Fibroblast of gingiva (primary cell): Measurements from ENCODE around the gene GBE1.
A peak's percentile ranks its signal among the peaks of the same experiment; 100 is the strongest.
"Not testable (repeated sequence)": the region's sequence is repeated elsewhere in the genome, so short reads cannot be mapped to it uniquely, and the experiment has no call there.

ENCODE experiments used
- DNase-seq: peaks from one replicate; pipeline ENCODE4 v3.0.0-alpha.2; 2011; ENCODE audit warnings: low read depth

Gene GBE1

DNA sequence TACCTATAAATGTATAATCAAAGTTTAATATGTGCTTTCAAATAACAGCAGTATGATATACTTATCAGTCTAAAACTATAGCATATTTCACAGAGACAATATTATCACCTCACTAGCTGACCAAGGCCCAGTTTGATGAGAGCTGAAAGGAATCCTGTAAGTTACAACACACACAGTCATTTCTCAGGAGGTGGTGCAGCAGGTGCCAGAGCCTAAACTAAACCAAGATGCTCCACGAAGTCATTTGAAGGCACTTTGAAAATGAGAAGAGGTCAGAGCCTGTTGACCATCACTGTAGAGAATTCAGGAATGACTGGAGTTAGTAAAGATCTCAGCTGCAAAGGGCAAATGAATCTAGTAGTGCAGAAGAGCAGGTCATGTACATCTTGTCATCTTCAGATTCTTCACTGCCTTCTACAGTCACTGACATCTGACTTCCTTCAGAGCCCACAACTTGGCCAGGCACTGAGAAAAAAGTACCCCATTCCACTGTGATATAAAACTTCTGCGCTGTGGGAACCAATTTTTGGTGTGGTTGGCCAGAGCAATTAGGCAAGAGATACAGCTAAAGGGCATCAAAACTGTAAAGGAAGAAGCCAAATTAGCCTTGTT, 7.9 kb downstream of the GBE1 start:
- DNase-seq: no peak

DNA sequence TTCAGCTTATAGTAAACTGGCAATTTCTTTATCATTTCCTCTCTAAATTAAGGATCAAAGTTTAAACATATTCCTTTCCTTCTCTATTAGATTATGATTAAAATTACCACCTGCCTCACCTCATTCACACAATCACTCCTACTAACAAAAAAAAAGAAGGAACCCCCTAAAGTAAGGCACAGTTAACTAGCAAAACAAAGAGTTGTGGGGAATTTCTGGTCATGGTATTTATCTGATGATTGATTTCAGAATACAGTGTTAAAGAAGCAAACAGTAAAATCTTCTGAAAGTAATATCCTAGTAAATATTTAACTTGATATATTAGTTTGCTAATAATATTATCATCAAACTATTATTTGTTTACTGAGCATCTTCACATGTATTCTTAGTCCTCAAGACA, 8.8 kb downstream of the GBE1 start:
- DNase-seq: no peak

DNA sequence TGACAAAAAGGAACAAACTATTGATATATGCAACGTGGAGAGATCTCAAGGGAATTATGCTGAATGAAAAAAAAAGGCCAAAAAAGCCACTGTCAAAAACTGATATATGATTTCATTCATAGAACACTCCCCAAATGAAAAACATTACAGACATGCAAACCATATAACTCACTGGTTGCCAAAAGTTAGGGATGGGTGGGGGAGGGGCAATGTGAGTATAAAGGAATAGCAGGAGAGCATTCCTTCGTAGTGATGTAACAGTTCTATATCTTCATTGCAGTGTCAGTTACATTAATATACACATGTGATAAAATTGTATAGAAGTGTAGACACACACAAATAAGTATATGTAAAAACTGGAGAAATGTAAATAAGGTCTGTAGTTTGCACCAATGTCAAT, 12.2 kb downstream of the GBE1 start:
- no peak for DNase-seq

DNA sequence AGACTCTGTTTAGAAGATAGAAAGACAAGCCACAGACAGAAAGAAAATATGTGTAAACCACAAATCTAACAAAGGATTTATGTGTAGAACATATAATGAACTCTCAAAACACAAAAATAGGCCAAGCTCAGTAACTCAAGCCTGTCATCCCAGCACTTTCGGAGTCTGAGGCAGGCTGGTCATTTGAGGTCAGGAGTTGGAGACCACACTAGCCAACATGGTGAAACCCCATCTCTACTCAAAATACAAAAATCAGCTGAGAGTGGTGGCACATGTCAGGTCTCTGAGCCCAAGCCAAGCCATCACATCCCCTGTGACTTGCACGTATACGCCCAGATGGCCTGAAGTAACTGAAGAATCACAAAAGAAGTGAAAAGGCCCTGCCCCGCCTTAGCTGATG, 14.2 kb downstream of the GBE1 start:
- not testable (repeated sequence) for DNase-seq

DNA sequence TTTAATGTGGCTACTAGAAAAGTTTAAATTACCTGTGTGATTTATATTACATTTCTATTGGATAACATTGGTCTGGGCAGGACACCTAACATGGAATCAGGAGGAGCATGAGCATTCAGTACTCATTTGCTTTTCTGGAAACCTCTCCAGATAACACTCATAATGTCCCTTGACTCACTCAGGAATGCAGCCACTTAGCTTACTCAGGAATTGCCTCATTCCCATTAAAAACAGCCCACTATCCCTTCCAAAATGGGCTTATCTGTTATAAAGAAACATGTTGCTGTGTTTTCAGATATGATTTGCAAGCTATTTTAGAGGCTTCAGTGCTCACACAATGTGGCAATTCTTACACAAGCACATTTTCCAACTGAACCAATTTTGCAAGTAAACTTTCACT, 17.1 kb downstream of the GBE1 start:
- DNase-seq: peak; percentile 94

DNA sequence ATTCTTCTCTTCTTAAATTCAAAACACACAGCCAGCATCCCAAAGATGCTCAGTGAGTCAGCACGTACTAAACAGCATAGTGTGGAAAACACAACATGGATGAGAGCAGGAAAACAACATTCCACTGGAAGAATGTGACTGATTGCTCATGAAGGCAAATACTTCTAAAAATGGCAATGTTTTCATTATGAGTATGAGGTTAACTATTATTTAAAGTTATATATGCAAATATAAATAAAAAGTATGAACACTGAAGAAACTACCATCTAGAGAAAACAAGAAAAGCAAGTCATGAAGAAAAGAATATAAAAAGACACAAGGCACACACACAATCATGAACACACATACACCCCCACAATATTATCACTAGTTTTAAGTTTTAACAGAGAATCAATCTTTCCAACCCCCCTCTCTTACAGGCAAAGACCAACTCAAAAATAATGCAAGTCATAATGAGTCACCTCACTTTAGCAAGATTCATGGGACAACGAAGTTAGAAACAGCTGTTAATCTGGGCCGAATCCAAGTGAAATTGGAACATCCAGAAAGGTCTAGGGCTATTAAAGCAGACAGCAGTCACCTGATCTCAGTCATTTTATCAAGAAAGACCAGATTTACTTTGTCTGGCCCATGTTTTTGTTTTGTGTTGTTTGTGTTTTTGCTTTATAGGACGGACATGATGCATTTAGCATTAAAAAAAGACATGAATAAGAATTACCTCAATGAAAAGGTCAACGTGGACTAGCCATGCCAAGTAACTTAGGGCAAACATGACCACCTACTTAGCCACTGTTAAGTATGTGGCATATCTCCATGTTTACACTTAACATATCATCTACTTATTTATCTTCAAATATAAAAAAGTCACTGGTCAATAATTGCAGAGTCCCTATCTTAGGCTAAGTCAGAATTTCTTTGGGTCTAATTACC, 18.1 kb downstream of the GBE1 start:
- DNase-seq: peak; percentile 98

DNA sequence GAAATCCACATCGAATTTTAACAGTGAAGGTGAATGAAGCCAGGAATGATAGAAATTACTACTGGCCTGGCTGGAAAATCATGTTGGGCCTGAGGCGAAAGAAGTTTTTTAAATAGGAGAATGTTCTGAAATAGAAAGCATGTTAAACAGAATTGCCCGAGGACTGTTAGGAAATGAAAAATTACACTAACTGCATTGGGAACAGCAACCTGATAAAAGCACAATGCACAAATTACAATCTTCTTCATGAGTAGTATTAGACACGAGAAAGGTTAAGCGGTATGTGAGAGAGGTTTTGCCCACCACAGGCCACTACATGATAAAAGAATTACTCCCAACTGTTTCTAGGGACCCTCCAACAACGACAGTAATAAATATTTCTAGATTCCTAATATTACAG, 18.9 kb downstream of the GBE1 start:
- DNase-seq: no peak

DNA sequence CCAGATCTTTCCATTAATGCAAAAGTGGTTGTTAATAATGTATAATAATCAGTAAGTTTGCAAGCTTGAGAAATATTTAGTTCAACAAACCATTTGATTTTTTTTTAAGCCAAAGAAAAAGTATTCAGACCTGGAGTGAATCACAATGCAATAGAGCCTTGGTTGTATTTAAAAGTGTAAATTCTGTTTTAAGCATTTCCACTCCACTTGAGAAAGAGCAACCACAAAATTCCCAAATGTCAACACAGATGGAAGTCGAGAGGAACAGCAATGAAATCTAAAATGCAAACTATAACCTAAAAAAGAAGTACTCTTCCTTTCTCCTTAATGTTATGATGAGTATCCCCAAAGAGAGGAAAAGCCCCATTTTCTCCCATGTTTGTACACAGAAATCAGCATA, 20.2 kb downstream of the GBE1 start:
- peak; percentile 73 for DNase-seq

DNA sequence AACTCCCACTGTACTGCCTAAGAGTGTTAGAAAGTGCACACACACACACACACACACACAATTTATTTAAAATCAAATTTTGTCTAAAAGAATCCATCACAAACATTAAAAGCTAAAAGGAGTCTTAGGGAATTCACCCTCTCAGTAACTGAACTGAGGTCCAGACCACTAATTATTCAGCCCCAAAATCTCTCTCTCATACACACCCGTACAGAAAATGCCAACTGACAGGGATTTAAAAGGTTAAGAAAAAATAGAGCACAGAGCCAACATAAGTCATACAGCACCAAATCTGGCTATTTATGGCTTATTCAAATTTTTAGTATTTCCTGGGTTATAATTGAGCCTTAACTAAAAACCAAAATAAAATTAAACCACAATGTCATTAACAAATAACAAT, 20.7 kb downstream of the GBE1 start:
- no peak for DNase-seq

DNA sequence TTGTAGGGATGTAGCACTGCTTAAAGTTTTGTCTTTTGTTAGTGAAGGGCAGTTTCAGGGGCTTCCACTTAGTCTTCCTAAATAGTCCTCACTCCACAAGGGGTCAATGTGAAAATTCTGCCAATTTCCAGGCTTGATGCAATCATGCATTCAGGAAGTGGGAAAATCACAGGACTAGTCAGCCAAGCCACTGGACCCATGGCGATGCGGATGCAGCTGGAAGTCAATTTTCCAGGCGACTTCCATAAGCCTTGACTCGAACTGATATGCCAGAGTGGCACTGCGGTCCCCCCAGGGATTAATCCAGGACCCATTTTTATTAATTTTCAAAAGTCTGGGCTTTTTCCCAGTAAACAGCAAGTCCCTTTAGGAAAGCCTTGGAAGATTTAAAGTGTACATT, 26.1 kb downstream of the GBE1 start:
- no peak for DNase-seq

DNA sequence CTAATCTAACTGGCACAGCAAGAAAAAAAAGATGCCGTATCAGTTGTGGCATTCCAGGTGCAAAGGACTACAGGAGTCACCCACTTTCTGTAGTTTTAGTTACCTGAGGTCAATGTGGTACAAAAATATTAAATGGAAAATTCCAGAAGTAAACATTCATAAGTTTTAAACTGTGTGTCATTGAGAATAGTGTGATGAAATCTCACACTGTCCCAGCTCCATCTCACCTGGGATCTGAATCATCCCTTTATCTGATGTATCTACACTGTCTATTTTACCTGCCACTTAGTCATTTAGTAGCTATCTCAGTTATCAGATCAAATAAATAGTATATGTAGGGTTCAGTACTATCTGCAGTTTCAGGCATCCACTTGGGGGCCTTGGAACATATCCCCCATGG, 26.7 kb downstream of the GBE1 start:
- DNase-seq: no peak

DNA sequence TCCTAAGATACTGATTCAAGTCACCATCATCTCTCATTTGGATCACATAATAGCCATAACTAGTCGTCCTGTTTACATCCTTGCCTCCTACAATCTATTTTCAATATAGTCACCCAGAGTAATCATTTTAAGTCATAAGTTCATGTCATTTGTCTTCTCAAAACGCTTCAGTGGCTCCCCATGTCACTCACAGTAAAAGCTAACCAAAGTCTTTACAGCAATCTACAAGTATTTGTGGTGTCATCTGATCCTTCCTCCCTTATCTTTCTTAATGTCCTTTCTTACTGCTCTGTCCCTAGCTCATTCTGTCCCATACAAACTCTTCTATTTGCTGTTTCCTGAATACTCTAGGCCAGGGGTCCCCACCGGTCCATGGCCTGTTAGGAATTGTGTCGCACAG, 28.8 kb downstream of the GBE1 start:
- no peak for DNase-seq

DNA sequence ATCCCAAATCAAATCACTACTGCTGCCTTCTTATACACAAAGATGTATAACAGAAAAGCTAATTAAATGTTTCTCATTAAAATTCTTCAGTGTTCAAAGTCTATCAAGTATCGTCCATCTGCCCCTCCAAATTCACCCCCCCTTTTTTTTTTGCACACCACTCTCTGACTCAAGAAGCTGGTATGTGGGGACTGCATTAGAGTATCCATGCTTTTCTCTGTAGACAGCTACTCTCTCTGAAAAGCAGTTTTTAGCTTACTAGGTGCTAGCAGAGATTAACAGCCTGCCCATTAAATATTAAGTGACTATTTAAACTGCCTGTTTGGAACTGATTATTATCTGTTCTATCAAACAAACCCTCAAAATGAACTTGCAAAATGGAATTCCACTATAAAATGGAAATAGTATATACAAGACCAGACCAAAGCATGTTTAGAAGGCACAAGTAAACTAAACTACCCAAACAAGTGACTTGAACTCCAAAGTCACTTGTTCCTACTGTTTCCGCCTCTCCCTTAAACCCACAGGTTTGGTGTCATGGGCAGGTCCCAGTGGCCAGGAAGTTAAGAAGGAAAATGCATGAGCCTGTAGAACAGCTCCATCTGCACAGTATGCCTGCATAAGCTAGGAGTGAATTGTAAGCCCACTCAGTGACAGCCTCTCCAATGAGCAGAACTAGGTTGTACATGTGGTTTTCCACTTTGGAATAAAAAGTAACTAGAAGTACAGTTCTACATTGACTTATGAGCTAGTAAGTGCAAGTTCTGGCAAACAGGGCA, 32.5 kb downstream of the GBE1 start:
- peak; percentile 38 for DNase-seq

DNA sequence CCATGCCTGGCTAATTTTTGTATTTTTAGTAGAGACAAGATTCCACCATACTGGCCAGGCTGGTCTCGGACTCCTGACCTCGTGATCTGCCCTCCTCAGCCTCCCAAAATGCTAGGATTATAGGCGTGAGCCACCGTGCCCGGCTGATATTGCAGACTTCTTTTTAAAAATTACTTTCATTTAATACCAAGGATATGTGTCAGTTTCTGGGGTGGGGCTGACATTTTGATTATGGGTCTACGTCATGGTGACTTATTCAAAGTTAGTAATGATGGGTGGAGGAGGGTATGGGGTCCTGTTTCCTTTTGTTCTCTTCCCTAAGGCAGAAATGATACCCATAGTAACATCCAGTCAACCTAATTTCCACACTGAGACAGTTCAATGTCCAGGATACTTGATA, 34.7 kb downstream of the GBE1 start:
- DNase-seq: peak; percentile 53

DNA sequence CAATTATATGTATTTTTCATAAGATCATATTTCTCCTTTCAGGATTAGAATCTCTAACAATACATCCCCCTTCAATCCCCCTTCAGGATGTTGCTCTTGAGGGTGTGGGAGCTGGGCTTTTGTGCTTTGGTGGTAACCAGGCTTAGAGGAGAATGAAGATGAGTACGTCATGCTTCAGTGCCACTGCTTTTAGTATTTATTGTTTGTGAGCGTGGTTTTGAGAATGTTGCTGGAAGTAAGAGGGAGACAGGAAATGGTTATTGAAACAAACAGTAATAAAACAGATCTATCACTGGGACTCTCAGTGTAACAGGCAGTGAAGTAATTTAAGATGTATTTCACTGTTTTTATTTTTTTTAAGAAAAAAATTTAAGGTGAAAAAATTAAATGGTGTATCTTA, 35.3 kb downstream of the GBE1 start:
- peak; percentile 39 for DNase-seq

DNA sequence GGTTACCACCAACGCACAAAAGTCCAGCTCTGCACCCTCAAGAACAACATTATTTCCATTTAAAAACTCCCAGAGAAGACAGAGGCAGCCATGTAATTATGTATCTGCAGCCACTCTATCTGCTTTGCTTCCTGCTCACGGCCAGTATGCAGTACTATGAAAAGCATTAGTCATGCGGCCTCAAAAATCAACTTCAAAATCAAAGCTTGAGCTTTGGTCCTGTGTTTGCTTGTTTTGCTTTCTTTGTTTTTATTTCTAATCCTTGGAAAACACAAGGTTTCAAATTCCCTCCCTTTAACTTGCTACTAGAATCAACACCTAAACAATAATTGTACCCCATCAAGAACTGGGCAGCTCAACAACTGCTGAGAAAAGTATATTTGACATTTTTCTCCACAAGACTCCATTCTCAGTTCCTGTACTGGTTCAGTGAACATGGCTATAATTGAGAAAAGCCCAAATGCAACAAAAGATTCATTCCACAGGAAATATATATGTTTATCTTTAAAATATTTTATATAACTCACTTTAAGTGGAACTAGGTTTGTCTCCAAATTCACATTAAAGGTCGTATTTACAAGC, 37.6 kb downstream of the GBE1 start:
- peak; percentile 39 for DNase-seq

DNA sequence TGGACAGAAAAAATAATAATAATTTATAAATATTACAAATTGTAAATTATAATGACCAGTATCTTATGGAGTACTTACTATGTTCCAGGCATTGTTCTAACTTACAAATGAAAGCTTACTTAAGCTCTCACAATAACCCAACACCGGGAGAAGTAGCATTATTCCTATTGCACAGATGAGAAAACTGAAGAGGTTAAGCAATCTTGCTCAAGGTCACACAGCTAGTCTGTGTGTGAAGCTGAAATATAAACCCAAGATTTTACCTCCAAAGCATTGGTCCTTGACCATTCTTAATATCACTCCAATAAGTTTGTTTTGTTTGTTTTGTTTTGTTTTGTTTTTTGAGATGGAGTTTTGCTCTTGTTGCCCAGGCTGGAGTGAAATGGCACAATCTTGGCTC, 43.1 kb downstream of the GBE1 start:
- DNase-seq: no peak

DNA sequence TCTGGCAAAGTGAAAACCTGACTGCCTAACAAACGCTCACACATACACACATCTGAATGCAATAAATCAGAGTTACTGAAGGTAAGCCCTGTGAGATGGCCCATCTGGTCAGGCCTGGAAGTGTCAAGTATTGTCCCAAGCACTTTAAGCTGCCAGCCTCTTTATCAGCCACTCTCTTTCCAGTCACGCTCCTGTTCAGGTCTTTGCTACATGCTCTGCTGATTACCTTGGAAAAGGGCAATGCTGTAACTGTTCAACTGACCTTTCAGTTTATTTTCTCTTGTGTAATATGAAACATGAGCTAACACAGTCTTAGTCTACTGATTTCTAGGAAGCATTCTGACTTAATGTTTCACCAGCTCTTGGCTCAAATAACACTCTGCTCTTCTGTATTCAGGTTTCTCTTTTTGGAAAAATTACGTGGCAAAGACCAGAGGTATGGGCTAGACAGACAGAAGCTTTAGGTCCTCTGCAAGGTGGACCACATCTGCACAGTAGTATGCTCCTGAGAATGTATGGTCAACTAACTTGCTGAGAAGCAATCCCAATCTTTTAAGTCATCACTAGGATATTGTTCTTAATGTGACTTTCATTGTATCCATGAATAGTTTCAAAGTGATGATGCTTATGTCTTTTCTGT, 44.5 kb downstream of the GBE1 start:
- peak; percentile 68 for DNase-seq

DNA sequence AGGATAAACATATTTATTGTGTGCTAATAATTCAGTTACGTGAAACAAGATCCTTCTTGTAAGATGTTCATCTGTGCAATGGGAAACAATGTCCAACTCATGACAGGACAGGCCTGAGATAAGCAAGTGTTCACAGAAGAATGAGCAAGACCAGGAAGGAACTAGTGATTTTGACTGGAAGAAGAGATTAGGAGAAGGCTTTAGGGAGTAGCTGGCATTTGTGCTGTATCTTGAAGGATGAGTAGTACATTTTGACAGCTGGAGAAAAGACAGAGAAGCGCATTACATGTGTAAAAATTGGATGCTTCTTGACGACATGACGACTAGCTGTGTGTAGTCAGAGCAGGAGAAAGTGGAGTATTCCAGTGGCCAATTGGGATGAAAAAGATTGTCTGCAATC, 48.4 kb downstream of the GBE1 start:
- no peak for DNase-seq

DNA sequence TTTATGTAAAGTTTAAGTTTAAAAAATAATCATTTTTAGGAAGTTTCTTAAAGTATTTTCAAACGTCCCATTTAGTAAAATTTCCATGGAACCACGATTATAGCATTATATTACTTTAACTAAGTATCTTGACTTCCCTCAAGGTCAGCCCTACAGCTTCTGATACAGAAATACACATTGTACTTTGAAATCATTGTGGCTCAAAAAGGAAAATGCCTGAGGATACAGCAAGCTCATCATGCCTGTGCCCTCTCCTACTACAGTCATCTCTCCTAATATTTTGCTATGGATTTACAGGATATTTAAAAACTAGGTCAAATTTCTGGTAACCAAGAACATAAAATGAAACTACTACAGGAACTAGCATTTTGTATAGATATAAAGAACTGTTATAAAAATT, 51.8 kb downstream of the GBE1 start:
- no peak for DNase-seq

DNA sequence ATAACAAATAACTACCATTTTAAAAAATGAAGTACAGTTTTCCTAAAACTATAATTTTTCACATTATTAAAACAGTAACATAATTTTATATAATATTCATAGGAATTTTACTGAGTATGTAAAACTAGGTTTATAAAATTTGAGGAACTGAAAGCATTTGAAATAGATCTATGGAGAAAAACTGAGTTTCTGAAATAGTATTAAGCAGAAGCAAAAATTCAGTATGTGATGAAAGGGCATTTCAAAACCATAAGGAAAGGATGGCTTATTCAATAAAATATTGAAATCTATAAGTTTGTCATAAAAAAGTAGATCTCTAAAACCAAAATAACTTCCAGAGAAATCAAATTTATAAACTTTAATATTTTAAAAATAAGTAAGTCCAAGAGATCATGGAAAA, 53.4 kb downstream of the GBE1 start:
- DNase-seq: no peak

DNA sequence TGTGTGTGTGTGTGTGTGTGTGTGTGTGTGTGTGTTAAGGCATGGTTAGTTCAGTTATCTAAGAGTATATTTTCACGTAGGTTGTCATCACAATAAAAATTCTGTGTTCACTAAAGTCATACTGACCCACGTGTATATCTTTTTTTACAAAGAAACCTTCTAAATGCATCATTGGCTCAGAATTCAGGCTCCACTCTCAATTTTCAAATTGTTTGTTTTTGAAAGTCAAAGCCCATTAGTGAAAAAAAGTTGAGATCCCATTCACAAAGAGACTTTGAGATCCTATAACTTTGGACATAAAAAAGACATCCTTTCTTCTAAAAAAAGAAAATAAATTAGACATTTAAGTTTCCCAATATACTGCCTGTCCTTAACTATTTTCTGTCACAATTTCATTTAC, 59.3 kb downstream of the GBE1 start:
- peak; percentile 13 for DNase-seq
